ENCODE measurements around the gene ADAMTSL3.

DNA sequence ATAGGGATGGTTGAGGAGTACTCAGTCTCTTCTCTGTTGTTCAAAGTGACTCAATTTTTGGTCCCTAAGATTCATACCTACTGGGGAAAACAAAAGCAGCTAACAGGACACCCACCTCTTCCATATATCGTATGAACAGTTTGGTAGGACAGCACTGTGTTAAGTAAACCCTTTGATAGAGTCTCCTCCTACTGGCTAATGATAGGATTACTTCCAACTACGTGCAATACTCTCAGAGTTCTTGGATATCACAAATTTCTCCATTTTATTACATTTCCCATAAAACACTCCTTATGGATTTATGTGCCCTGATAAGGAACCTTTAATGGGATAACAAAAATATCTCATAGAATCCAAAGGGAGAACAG, 381.5 kb downstream of the ADAMTSL3 start:
- TF ChIP-seq CTCF (IDR thresholded peaks at IDR 0.05; ENCODE audit: insufficient read depth, low read length, poor library complexity, severe bottlenecking) (peak; percentile 18), EZH2phosphoT487 (conservative IDR thresholded peaks at IDR 0.05; ENCODE audit: low read length) (no peak)

Measured in SU-DHL-6 (cell line).